ENCODE measurements around the gene CBX5. TPM values are rescaled to one million over a fixed set of nuclear protein-coding genes. Genes with fewer than 3 reads are reported as not detected.
"Not testable (repeated sequence)": the region's sequence is repeated elsewhere in the genome, so short reads cannot be mapped to it uniquely, and the experiment has no call there.

Gene CBX5
- total and polyA plus RNA-seq, 8 donors: 4.9 to 66.8 (median 13.1) TPM

DNA sequence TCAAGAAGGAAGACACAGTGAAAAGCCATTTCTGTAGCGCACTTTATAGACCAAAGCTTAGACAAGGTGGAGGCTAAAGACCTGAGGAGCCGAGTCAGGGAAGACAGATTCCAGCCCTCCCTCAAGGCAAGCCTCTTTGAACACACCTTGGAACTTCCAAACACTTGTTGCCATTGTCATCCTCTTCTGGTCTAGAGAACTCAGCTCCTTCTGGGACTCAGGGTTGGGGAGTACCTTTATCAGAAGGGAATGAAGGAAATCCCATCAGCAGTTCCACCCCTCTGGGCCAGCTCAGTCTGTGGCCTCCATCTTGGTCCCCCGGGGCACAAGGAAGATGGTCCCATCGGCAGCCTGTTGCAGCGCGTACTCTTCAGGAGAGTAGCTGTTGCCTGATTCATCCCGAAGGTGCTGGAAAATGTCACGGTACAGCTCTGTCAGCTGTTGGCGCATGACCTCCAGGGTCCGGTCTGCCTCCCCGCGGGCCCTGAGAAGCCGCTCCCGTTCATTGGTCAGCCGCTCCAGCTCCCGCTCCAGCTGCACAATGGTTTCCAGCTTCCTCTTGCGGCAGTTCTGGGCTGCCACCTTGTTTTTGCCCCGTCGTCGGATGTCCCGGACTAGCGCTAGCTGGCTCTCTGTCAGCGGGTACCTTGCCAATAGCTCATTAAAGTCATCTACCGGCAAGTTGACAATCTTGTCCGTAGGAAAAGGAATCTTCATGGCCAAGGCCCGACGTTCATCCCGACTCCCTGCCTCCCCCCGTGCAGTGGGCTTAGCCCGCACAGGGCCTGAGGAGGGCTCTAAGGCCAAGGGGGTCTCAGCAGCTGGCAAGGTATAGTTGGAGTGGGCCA is 12.4 kb upstream of the CBX5 start:
- Histone ChIP-seq H3K4me1 (peaks cover 2 to 38% (median 13%) of the 10 kb centered on the region in 4 donors), H3K9me3 (no peaks in the 10 kb centered on the region), H3K27me3 (no peaks in the 10 kb centered on the region), H3K27ac (no peak overlapping the region), H3K36me3 (peaks cover 3 to 19% (median 17%) of the 10 kb centered on the region in 4 donors), H3K4me3 (no peak overlapping the region)
- 91 to 96% (median 92%) methylated on average over 25 to 30 of the region's 30 CpGs for WGBS, 5 donors
- intact Hi-C loops (cut with DNase I; ENCODE audit: low total_unique reads): loop anchor here (10.0 kb wide), 1 partner anchor 72 kb away; the partner anchor contains the start of gene GPR84
- no peak for TF ChIP-seq POLR2A (IDR thresholded peaks at IDR 0.05)
- no peak for TF ChIP-seq EP300 (IDR thresholded peaks at IDR 0.05)
- no peak for DNase-seq

DNA sequence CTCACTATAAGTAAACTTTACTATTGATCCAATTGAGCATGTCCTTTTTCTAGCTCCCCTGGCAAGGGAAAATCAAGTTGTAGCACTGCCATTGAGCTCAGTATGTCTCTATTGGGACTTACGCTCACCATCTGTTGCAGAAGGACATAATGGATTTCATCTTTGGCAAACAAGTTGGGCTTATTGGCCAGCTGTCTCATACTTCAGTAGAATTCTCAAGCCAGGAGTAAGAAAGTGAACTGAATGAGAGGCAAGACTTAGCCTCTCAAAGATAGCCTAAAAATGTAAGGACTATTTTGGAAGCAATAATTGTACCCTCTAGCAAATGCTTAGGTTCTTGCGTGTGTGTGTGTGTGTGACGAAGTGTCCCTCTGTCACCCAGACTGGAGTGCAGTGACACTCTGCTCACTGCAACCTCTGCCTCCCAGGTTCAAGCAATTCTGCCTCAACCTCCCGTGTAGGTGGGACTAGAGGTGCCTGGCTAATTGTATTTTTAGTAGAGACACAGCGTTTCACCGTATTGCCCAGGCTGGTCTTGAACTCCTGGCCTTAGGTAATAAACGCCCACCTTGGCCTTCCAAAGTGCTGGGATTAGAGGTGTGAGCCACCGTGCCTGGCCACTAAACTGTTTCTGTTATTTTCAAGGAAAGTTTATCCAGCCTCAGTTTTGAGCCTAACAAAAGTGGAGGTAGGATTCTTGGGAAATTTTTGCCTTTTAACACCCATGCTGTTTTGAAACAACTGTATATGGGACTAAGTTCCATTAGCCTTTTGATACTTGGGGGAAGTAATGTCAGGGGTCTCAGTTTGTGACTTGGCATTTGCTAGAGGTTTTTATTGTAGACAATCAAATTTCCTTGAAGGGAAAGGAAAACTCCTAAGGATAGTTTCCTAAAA is 7.6 kb upstream of the CBX5 start:
- no peak for TF ChIP-seq POLR2AphosphoS5 (IDR thresholded peaks at IDR 0.05)
- no peak for TF ChIP-seq POLR2A (IDR thresholded peaks at IDR 0.05)
- no peak for TF ChIP-seq EP300 (IDR thresholded peaks at IDR 0.05)
- TF ChIP-seq, protein P1, sequence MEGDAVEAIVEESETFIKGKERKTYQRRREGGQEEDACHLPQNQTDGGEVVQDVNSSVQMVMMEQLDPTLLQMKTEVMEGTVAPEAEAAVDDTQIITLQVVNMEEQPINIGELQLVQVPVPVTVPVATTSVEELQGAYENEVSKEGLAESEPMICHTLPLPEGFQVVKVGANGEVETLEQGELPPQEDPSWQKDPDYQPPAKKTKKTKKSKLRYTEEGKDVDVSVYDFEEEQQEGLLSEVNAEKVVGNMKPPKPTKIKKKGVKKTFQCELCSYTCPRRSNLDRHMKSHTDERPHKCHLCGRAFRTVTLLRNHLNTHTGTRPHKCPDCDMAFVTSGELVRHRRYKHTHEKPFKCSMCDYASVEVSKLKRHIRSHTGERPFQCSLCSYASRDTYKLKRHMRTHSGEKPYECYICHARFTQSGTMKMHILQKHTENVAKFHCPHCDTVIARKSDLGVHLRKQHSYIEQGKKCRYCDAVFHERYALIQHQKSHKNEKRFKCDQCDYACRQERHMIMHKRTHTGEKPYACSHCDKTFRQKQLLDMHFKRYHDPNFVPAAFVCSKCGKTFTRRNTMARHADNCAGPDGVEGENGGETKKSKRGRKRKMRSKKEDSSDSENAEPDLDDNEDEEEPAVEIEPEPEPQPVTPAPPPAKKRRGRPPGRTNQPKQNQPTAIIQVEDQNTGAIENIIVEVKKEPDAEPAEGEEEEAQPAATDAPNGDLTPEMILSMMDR (IDR thresholded peaks at IDR 0.05): no peak
- H3K36me3 ChIP-seq: peaks cover 44 to 65% (median 60%) of the 10 kb centered on the region in 4 donors
- peaks cover 39 to 66% (median 60%) of the 10 kb centered on the region in 4 donors for H3K4me1 ChIP-seq
- intact Hi-C loops (cut with DNase I; ENCODE audit: low total_unique reads): no loop called here
- no peak overlapping the region for H3K4me3 ChIP-seq
- H3K27me3 ChIP-seq: no peaks in the 10 kb centered on the region
- H3K27ac ChIP-seq: peak overlapping the region in 1 of 5 donors; percentile 28
- WGBS, 5 donors: 64 to 69% (median 66%) methylated on average over 8 of the region's 8 CpGs
- no peak for DNase-seq
- no peaks in the 10 kb centered on the region for H3K9me3 ChIP-seq

DNA sequence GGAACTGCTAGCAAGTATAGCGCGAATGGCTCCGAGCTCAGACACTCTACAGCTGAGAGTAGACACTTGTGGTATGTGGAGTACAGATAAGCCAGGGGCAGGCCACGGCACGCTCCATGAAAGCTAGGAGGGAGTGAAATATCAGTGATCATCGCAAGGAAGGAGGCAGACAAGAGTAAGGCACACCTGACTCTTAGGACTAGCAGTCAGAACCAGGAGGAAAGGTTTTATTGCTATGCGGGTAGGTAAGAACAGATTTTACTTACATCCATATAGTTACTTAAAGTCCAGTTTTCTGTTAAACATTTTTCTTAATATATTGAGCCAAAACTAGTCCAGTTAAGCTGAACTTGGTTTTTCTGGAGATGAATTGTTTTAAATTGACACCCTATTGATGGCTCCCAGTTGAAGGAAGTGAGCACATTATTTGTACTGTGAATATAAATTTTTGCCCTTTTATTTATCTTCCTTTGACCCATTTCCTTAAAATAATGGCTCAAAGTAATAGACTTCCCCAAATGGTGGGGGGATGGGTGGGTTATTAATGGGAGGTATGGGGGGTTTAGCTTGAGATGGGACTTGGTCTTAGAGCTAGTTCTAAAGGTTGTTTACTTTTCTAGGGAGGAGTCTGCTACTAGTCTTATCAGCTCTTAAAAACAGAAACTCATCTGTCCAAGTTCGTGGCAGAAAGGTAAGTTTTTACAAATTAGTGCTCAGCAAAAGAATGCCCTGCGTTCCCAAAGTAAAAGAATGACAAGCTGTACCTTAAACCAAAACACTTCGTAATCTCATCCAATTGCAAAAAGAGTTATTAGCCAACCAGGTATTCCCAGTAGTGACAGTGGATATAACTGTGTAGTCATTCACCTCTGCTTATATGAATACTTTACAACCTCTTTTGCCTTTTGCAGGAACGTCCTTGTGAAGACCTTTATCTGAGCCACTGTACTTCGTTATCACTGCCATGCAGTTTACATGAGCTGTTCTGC is 6.4 kb upstream of the CBX5 start:
- Histone ChIP-seq H3K9me3 (no peaks in the 10 kb centered on the region), H3K27me3 (no peaks in the 10 kb centered on the region), H3K27ac (peak overlapping the region in 3 of 5 donors; percentile 2 to 49 (median 39)), H3K36me3 (peaks cover 52 to 76% (median 71%) of the 10 kb centered on the region in 4 donors), H3K4me3 (peak overlapping the region in 2 of 4 donors; percentile 72 to 93), H3K4me1 (peaks cover 49 to 78% (median 72%) of the 10 kb centered on the region in 4 donors)
- intact Hi-C loops (cut with DNase I; ENCODE audit: low total_unique reads): no loop called here
- no peak for DNase-seq
- TF ChIP-seq POLR2AphosphoS5 (IDR thresholded peaks at IDR 0.05): peak in 1 of 3 donors; percentile 15
- TF ChIP-seq POLR2A (IDR thresholded peaks at IDR 0.05): no peak
- WGBS, 5 donors: 28 to 44% (median 36%) methylated on average over 12 of the region's 12 CpGs

DNA sequence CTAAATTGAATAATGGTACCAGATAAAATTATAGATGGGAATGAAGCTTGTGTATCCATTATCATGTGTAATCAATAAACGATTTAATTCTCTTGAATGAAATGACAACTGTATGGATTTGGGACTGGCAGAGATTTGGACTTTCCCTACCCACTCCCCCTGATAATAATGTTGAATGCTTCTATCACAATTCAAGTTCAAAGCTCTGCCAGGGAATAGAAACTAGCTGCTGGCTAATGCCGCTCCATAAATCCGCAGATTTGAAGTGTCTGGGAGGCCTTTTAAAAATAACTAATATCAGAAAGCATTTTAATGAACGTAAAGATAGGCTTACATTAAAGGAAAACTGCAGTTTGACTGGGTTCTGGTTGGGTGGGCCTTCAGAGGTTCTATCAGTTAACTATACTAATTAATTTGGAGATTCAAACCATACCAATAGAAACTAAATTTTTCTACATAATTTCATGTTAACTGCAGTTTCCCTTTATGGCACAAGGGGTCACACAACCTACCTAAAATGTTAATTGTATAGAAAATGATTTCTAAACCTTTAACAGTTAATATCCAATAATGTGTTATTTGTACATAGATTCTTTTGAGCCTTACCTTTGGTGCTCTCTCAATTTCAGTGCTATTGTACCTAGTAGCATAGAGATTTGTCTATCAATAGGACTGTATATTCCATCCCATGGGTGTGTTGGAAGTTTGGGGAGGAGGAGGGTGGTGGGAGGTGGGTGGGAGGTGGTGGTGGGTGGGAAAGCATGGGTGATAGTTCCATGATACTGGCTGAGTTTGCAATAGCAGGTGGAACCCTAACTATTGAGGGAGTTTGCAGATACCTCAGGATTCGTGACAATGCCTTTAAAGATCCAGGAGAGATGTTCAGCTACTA is 5.5 kb upstream of the CBX5 start:
- DNase-seq: no peak
- peaks cover 52 to 76% (median 71%) of the 10 kb centered on the region in 4 donors for H3K36me3 ChIP-seq
- H3K27ac ChIP-seq: peak overlapping the region in 4 of 5 donors; percentile 2 to 49 (median 33)
- peak overlapping the region in 2 of 4 donors; percentile 72 to 93 for H3K4me3 ChIP-seq
- no peaks in the 10 kb centered on the region for H3K27me3 ChIP-seq
- intact Hi-C loops (cut with DNase I; ENCODE audit: low total_unique reads): no loop called here
- WGBS, 5 donors: 38 to 52% (median 40%) methylated on average over 5 of the region's 5 CpGs
- no peaks in the 10 kb centered on the region for H3K9me3 ChIP-seq
- peaks cover 49 to 78% (median 73%) of the 10 kb centered on the region in 4 donors for H3K4me1 ChIP-seq
- no peak for TF ChIP-seq POLR2A (IDR thresholded peaks at IDR 0.05)
- TF ChIP-seq, protein P1 (IDR thresholded peaks at IDR 0.05): peak in 1 of 7 experiments; percentile 9

DNA sequence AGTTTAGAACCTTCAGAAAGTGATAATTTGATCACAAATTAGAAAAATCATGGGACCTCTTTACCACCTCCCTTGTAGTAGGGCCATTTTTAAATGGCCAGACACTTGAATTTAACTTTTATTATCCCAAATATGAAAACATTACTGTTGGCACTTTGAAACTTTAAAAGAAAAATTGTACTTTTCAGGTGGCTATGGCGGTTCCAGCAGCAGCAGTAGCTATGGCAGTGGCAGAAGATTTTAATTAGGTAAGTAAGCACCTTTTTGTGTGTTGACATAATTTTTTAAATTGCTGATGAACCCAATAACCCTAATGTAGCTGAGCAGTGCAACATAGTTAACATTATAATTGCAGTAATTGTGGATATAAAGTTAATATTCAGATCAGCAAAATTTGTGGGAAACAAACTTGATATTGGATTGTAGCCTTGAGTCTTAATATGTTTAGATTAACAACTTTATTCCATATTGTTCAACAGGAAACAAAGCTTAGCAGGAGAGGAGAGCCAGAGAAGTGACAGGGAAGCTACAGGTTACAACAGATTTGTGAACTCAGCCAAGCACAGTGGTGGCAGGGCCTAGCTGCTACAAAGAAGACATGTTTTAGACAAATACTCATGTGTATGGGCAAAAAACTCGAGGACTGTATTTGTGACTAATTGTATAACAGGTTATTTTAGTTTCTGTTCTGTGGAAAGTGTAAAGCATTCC is 4.3 kb upstream of the CBX5 start:
- Histone ChIP-seq H3K36me3 (peaks cover 52 to 76% (median 71%) of the 10 kb centered on the region in 4 donors), H3K4me1 (peaks cover 49 to 76% (median 73%) of the 10 kb centered on the region in 4 donors), H3K27ac (peak overlapping the region in 1 of 5 donors; percentile 91), H3K4me3 (peak overlapping the region; percentile 7 to 93 (median 72))
- H3K9me3 ChIP-seq; intact Hi-C loops (cut with DNase I; ENCODE audit: low total_unique reads); DNase-seq; H3K27me3 ChIP-seq: not testable (repeated sequence)
- WGBS, 5 donors: 12 to 26% (median 20%) methylated on average over 1 to 2 of the region's 2 CpGs

Measured in stomach (tissue), 9 donors.